Glutamatergic neuron (in vitro differentiated cells): Measurements from ENCODE around the gene NEMF. TPM values are rescaled to one million over a fixed set of nuclear protein-coding genes. Genes with fewer than 3 reads are reported as not detected.

Source experiments
- DNase-seq: peaks from one replicate; pipeline ENCODE4 v3.0.0; 2022
- H3K27ac Mint-ChIP-seq: one replicate; pipeline ENCODE4 v1.8.0; 2020; ENCODE audit warnings: mild to moderate bottlenecking, mixed read lengths, inconsistent platforms; ENCODE audit not compliant: unreplicated experiment
- H3K27me3 Mint-ChIP-seq: one replicate; pipeline ENCODE4 v1.8.0; 2020; ENCODE audit warnings: mild to moderate bottlenecking, moderate library complexity, mixed read lengths, inconsistent platforms; ENCODE audit not compliant: unreplicated experiment
- H3K36me3 Mint-ChIP-seq: one replicate; pipeline ENCODE4 v1.8.0; 2020; ENCODE audit warnings: mild to moderate bottlenecking, mixed read lengths, inconsistent platforms; ENCODE audit not compliant: unreplicated experiment
- H3K4me1 Mint-ChIP-seq: one replicate; pipeline ENCODE4 v1.8.0; 2020; ENCODE audit warnings: mild to moderate bottlenecking, low read depth, mixed read lengths, inconsistent platforms; ENCODE audit not compliant: unreplicated experiment
- H3K4me3 Mint-ChIP-seq: one replicate; pipeline ENCODE4 v1.8.0; 2020; ENCODE audit warnings: mild to moderate bottlenecking, mixed read lengths, inconsistent platforms; ENCODE audit not compliant: unreplicated experiment
- H3K9me3 Mint-ChIP-seq: one replicate; pipeline ENCODE4 v1.8.0; 2020; ENCODE audit warnings: mild to moderate bottlenecking, moderate library complexity, mixed read lengths, inconsistent platforms; ENCODE audit not compliant: unreplicated experiment
- CTCF ChIP-seq: fragments of 200-600 bp; sonication (generic); IDR thresholded peaks from one replicate; pipeline ENCODE4 v1.5.0; 2021; ENCODE audit not compliant: partially characterized antibody, unreplicated experiment
- total RNA-seq: library from RNA; stranded (reverse); fragmentation: NEBNext Ultra II Directional; extraction: Animal tissue kit (Norgen Biotek cat#: 25700); gene quantifications from one replicate; pipeline ENCODE4 v1.2.1, GENCODE V29; 2021; ENCODE audit not compliant: unreplicated experiment

Gene NEMF
- total RNA-seq, 1 donor from 2014 or later = 78.8 TPM

GRCh38 chr14:49867831-49868719, 15.5 kb upstream of the NEMF start:
- Mint-ChIP-seq H3K4me3 (peak overlapping the region; percentile 98), H3K4me1 (peaks cover 10% of the 10 kb centered on the region), H3K27ac (peak overlapping the region; percentile 97), H3K27me3 (peaks cover 6% of the 10 kb centered on the region), H3K36me3 (no peaks in the 10 kb centered on the region), H3K9me3 (peaks cover 11% of the 10 kb centered on the region)
- DNase-seq = peak; percentile 99
- TF ChIP-seq CTCF = no peak

GRCh38 chr14:49865431-49865859, 12.9 kb upstream of the NEMF start:
- TF ChIP-seq CTCF = peak; percentile 82
- H3K36me3 Mint-ChIP-seq = no peaks in the 10 kb centered on the region
- no peak overlapping the region for H3K4me3 Mint-ChIP-seq
- peak; percentile 90 for DNase-seq
- peaks cover 12% of the 10 kb centered on the region for H3K4me1 Mint-ChIP-seq
- peaks cover 20% of the 10 kb centered on the region for H3K27me3 Mint-ChIP-seq
- no peak overlapping the region for H3K27ac Mint-ChIP-seq
- peaks cover 25% of the 10 kb centered on the region for H3K9me3 Mint-ChIP-seq

- peaks cover 25% of the 10 kb centered on the region for H3K9me3 Mint-ChIP-seq
- no peak for DNase-seq
- peaks cover 10% of the 10 kb centered on the region for H3K4me1 Mint-ChIP-seq
- no peak overlapping the region for H3K4me3 Mint-ChIP-seq
- H3K36me3 Mint-ChIP-seq = no peaks in the 10 kb centered on the region
- H3K27me3 Mint-ChIP-seq = peaks cover 20% of the 10 kb centered on the region
- TF ChIP-seq CTCF = no peak
- H3K27ac Mint-ChIP-seq = no peak overlapping the region
Observed at GRCh38 chr14:49863487-49864281, 11.1 kb upstream of the NEMF start.

- Mint-ChIP-seq H3K4me3 (no peak overlapping the region), H3K4me1 (peaks cover 1% of the 10 kb centered on the region), H3K27me3 (peaks cover 17% of the 10 kb centered on the region), H3K9me3 (peaks cover 17% of the 10 kb centered on the region), H3K36me3 (no peaks in the 10 kb centered on the region), H3K27ac (no peak overlapping the region)
- peak; percentile 73 for DNase-seq
- peak; percentile 100 for TF ChIP-seq CTCF
Observed at GRCh38 chr14:49862089-49862673, 9.6 kb upstream of the NEMF start.
